ENCODE results near the gene FAM168A. TPM values are rescaled to one million over a fixed set of nuclear protein-coding genes. Genes with fewer than 3 reads are reported as not detected.

FAM168A gene
- total and polyA plus RNA-seq, 2 of the 8 experiments (the other 6 are each of a cell fraction or from before 2014, with no cell fraction given), result 17.1 to 21.6 TPM

GRCh38 chr11:73422886-73423285, 175.0 kb downstream of the FAM168A start:
- no peak overlapping the region for H3K9ac ChIP-seq (replicated peaks in 1 of 4; ENCODE audit: extremely low read depth in 1 of 4, low read depth in 3 of 4, low read length in 3 of 4)
- no peaks in the 10 kb centered on the region for H3K23me2 ChIP-seq (ENCODE audit: low read depth, low read length)
- no peak overlapping the region for H2BK20ac ChIP-seq (ENCODE audit: low read length)
- no peak overlapping the region for H2BK120ac ChIP-seq (replicated peaks; ENCODE audit: low read depth, low read length)
- ChIA-PET POLR2A (ENCODE audit: partially characterized antibody) (interaction anchor here (2.4 kb wide), 1 partner anchor 26 kb away, joined by 8 read pairs; no protein-coding TSS in a partner anchor), CTCF (ENCODE audit: partially characterized antibody) (interaction anchor here (0.8 to 2.9 kb wide), 11 partner anchors 8 to 238 kb away, joined by 3 to 14 read pairs (median 4); no protein-coding TSS in a partner anchor)
- no peak overlapping the region for H3K23ac ChIP-seq (ENCODE audit: insufficient read length)
- DNase-seq (ENCODE audit: low read depth in 1 of 2, low spot score in 2 of 2), result no peak
- H4K91ac ChIP-seq (replicated peaks; ENCODE audit: insufficient read length, low read length), result no peak overlapping the region
- no peak overlapping the region for H2AK5ac ChIP-seq (ENCODE audit: low read depth, low read length)
- H3K27ac ChIP-seq (ENCODE audit: low read depth, low read length), result no peak overlapping the region
- H2BK15ac ChIP-seq (ENCODE audit: low read length), result no peak overlapping the region
- H2AFZ ChIP-seq (ENCODE audit: low read length), result no peak overlapping the region
- H3K4me1 ChIP-seq (replicated peaks in 1 of 4; ENCODE audit: control insufficient read depth in 3 of 4, insufficient read depth in 4 of 4, low read length in 3 of 4), result peaks cover 0 to 2% (median under 1%) of the 10 kb centered on the region in 4 experiments; a peak in 2 of 7 replicates
- no peak overlapping the region for H4K5ac ChIP-seq (ENCODE audit: insufficient read length, low read depth, low read length)
- no peak overlapping the region for H2BK5ac ChIP-seq (ENCODE audit: low read depth, low read length)
- no peaks in the 10 kb centered on the region for H3K79me2 ChIP-seq (ENCODE audit: control insufficient read depth in 1 of 2, insufficient read depth in 2 of 2, low read length in 2 of 2)
- H3K36me3 ChIP-seq (ENCODE audit: control insufficient read depth in 2 of 4, insufficient read depth in 4 of 4, low read length in 3 of 4), result peaks cover 0 to 2% (median 0%) of the 10 kb centered on the region in 4 experiments; a peak in 3 of 8 replicates
- no peak for FAIRE-seq
- H3K4me2 ChIP-seq (ENCODE audit: insufficient read depth in 1 of 2, low read depth in 2 of 2, low read length in 2 of 2), result no peak overlapping the region
- WGBS, 2 experiments (ENCODE audit: extremely low coverage in 1 of 2, insufficient coverage in 1 of 2, insufficient read length in 1 of 2, insufficient replicate concordance in 2 of 2, low coverage in 1 of 2, low lambda C conversion rate in 2 of 2, missing lambda C conversion rate in 1 of 2), result 85% methylated on average over 4 of the region's 4 CpGs; no CpG with 5 or more reads in 1 of the 2 experiments
- H4K8ac ChIP-seq (ENCODE audit: extremely low read depth, insufficient read depth, low read length), result no peak overlapping the region
- no peak overlapping the region for H3K14ac ChIP-seq (ENCODE audit: insufficient read length)
- no peaks in the 10 kb centered on the region for H3K9me3 ChIP-seq (ENCODE audit: insufficient read depth in 2 of 2, low read depth in 1 of 2, low read length in 1 of 2)
- no peak overlapping the region for H3K56ac ChIP-seq (replicated peaks; ENCODE audit: insufficient read length, low read depth, low read length)
- H3K79me1 ChIP-seq (ENCODE audit: low read depth, low read length), result no peaks in the 10 kb centered on the region; the same call in 1 of the 2 replicates
- H3K4me3 ChIP-seq (ENCODE audit: extremely low read depth in 1 of 4, insufficient read depth in 2 of 4, low read depth in 3 of 4, low read length in 4 of 4), result no peak overlapping the region
- H2BK12ac ChIP-seq (ENCODE audit: low read depth, low read length), result no peak overlapping the region
- no peaks in the 10 kb centered on the region for H4K20me1 ChIP-seq (replicated peaks in 1 of 2; ENCODE audit: control insufficient read depth in 1 of 2, insufficient read depth in 2 of 2, low read length in 2 of 2)
- no peak overlapping the region for H3K4ac ChIP-seq (replicated peaks; ENCODE audit: insufficient read length, low read depth, low read length)
- H3K27me3 ChIP-seq (replicated peaks in 1 of 4; ENCODE audit: control insufficient read depth in 3 of 4, extremely low read depth in 1 of 4, insufficient read depth in 3 of 4, low read length in 3 of 4), result no peaks in the 10 kb centered on the region
- H3K18ac ChIP-seq (ENCODE audit: extremely low read depth, low read length), result no peak overlapping the region
- TF ChIP-seq RAD21 (IDR thresholded peaks at IDR 0.05 in 1 of 2, conservative IDR thresholded peaks at IDR 0.05 in 1 of 2; ENCODE audit: low read depth in 2 of 2, low read length in 2 of 2), result no peak

All from H1 (cell line).